ENCODE measurements around the gene HPSE. TPM values are rescaled to one million over a fixed set of nuclear protein-coding genes. Genes with fewer than 3 reads are reported as not detected.

Gene HPSE
- polyA plus RNA-seq, 1 donor from 2014 or later = 0.16 TPM

- no peaks in the 10 kb centered on the region for H3K79me2 ChIP-seq (replicated peaks; ENCODE audit: insufficient read depth, low read length)
- H3K9me2 ChIP-seq (ENCODE audit: insufficient read depth, low read length) = no peaks in the 10 kb centered on the region
- no peaks in the 10 kb centered on the region for H3K9me3 ChIP-seq (ENCODE audit: low read length)
- no peaks in the 10 kb centered on the region for H4K20me1 ChIP-seq (ENCODE audit: insufficient read depth)
- H3K27ac ChIP-seq (ENCODE audit: low read length) = no peak overlapping the region
- H3K36me3 ChIP-seq (ENCODE audit: insufficient read depth, low read length) = no peaks in the 10 kb centered on the region
- H3K9ac ChIP-seq (ENCODE audit: low read length) = no peak overlapping the region
- no peak overlapping the region for H3K4me3 ChIP-seq (ENCODE audit: low read length)
- TF ChIP-seq EP300 (conservative IDR thresholded peaks at IDR 0.05; ENCODE audit: poor library complexity, severe bottlenecking) = no peak
- no peak for TF ChIP-seq SMC3 (conservative IDR thresholded peaks at IDR 0.05; ENCODE audit: poor library complexity)
- TF ChIP-seq MXI1 (conservative IDR thresholded peaks at IDR 0.05; ENCODE audit: poor library complexity, severe bottlenecking) = no peak
- no peak for TF ChIP-seq EZH2 (IDR thresholded peaks at IDR 0.05; ENCODE audit: borderline replicate concordance, insufficient read depth, low read length, poor library complexity, severe bottlenecking)
- H3F3A ChIP-seq (ENCODE audit: insufficient read depth, low read length, poor library complexity, severe bottlenecking) = no peaks in the 10 kb centered on the region
- no peaks in the 10 kb centered on the region for H3K27me3 ChIP-seq (ENCODE audit: insufficient read depth, low read depth, low read length)
- H2AFZ ChIP-seq (ENCODE audit: low read depth, low read length) = no peak overlapping the region
- H3K4me2 ChIP-seq (ENCODE audit: low read length) = no peak overlapping the region
Measured at GRCh38 chr4:83358410-83358809, 23.8 kb upstream of the HPSE start.

- Histone ChIP-seq H3K4me2 (ENCODE audit: low read length) (no peak overlapping the region), H4K20me1 (ENCODE audit: insufficient read depth) (no peaks in the 10 kb centered on the region), H3F3A (ENCODE audit: insufficient read depth, low read length, poor library complexity, severe bottlenecking) (no peaks in the 10 kb centered on the region), H3K9me3 (ENCODE audit: low read length) (no peaks in the 10 kb centered on the region), H3K36me3 (ENCODE audit: insufficient read depth, low read length) (no peaks in the 10 kb centered on the region), H3K9me2 (ENCODE audit: insufficient read depth, low read length) (no peaks in the 10 kb centered on the region), H3K27ac (ENCODE audit: low read length) (no peak overlapping the region), H2AFZ (ENCODE audit: low read depth, low read length) (no peak overlapping the region), H3K27me3 (ENCODE audit: insufficient read depth, low read depth, low read length) (no peaks in the 10 kb centered on the region), H3K79me2 (replicated peaks; ENCODE audit: insufficient read depth, low read length) (no peaks in the 10 kb centered on the region), H3K4me3 (ENCODE audit: low read length) (no peak overlapping the region), H3K9ac (ENCODE audit: low read length) (no peak overlapping the region)
- TF ChIP-seq POLR2AphosphoS5 (IDR thresholded peaks at IDR 0.05) (no peak), SMC3 (conservative IDR thresholded peaks at IDR 0.05; ENCODE audit: poor library complexity) (no peak), TAF1 (IDR thresholded peaks at IDR 0.05; ENCODE audit: low read depth) (no peak), REST (IDR thresholded peaks at IDR 0.05; ENCODE audit: borderline replicate concordance) (no peak), EP300 (conservative IDR thresholded peaks at IDR 0.05; ENCODE audit: poor library complexity, severe bottlenecking) (no peak), CTCF (IDR thresholded peaks at IDR 0.05; ENCODE audit: poor library complexity, severe bottlenecking) (no peak), RAD21 (conservative IDR thresholded peaks at IDR 0.05) (no peak), MXI1 (conservative IDR thresholded peaks at IDR 0.05; ENCODE audit: poor library complexity, severe bottlenecking) (no peak), EZH2 (IDR thresholded peaks at IDR 0.05; ENCODE audit: borderline replicate concordance, insufficient read depth, low read length, poor library complexity, severe bottlenecking) (no peak)
Measured at GRCh38 chr4:83356899-83357661, 22.4 kb upstream of the HPSE start.
